KMS-11 (cell line): ENCODE measurements around the gene METTL24.

Experiments
- H2AFZ ChIP-seq: fragments of 200-600 bp; sonication (generic); 2 replicates; pipeline ENCODE4 v1.6.1; 2016; ENCODE audit warnings: antibody characterized with exemption, mixed run types, low read depth
- H3K27ac ChIP-seq: fragments of 200-600 bp; sonication (generic); 2 replicates; pipeline ENCODE4 v1.6.1; 2016; ENCODE audit warnings: mild to moderate bottlenecking, mixed run types
- H3K27me3 ChIP-seq: fragments of 200-600 bp; sonication (generic); 2 replicates; pipeline ENCODE4 v1.6.1; 2017; ENCODE audit warnings: mild to moderate bottlenecking, low read depth, mixed run types, moderate library complexity; ENCODE audit not compliant: insufficient read depth
- H3K36me3 ChIP-seq: fragments of 200-600 bp; sonication (generic); 2 replicates; pipeline ENCODE4 v1.6.1; 2017; ENCODE audit warnings: mild to moderate bottlenecking, mixed run types; ENCODE audit not compliant: insufficient read depth
- H3K4me1 ChIP-seq: fragments of 200-600 bp; sonication (generic); 2 replicates; pipeline ENCODE4 v1.6.1; 2016; ENCODE audit warnings: mild to moderate bottlenecking, low read depth, mixed run types; ENCODE audit not compliant: poor library complexity, severe bottlenecking
- H3K4me2 ChIP-seq: fragments of 200-600 bp; sonication (generic); 2 replicates; pipeline ENCODE4 v1.7.0; 2016; ENCODE audit warnings: mild to moderate bottlenecking, mixed run types
- H3K4me3 ChIP-seq: fragments of 200-600 bp; sonication (generic); IDR thresholded peaks from 2 replicates; pipeline ENCODE4 v1.6.1; 2017; ENCODE audit warnings: low read depth, low read length, mixed read lengths; ENCODE audit not compliant: insufficient read depth
- H3K79me2 ChIP-seq: fragments of 200-600 bp; sonication (generic); 2 replicates; pipeline ENCODE4 v1.6.1; 2016; ENCODE audit warnings: low read depth, mixed run types; ENCODE audit not compliant: insufficient read depth
- H3K9ac ChIP-seq: fragments of 200-600 bp; sonication (generic); 2 replicates; pipeline ENCODE4 v1.6.1; 2016; ENCODE audit warnings: mild to moderate bottlenecking, mixed run types
- H4K20me1 ChIP-seq: fragments of 200-600 bp; sonication (generic); 2 replicates; pipeline ENCODE4 v1.6.1; 2016; ENCODE audit warnings: mild to moderate bottlenecking, mixed run types; ENCODE audit not compliant: insufficient read depth
- CTCF ChIP-seq: fragments of 200-600 bp; sonication (generic); conservative IDR thresholded peaks from 2 replicates; pipeline ENCODE4 v1.6.1; 2017; ENCODE audit warnings: low read depth, mild to moderate bottlenecking, antibody characterized with exemption, low read length, moderate library complexity, mixed read lengths

METTL24 gene

GRCh38 chr6:110334423-110335180, 23.5 kb downstream of the METTL24 start:
- no peak overlapping the region for H3K9ac ChIP-seq
- H3K4me1 ChIP-seq = no peaks in the 10 kb centered on the region
- no peak overlapping the region for H3K4me3 ChIP-seq
- H3K36me3 ChIP-seq = no peaks in the 10 kb centered on the region
- no peak overlapping the region for H3K4me2 ChIP-seq
- no peak overlapping the region for H3K27ac ChIP-seq
- H3K27me3 ChIP-seq = no peaks in the 10 kb centered on the region
- TF ChIP-seq CTCF = no peak
- H4K20me1 ChIP-seq = no peaks in the 10 kb centered on the region
- H3K79me2 ChIP-seq = no peaks in the 10 kb centered on the region
- H2AFZ ChIP-seq = no peak overlapping the region

- Histone ChIP-seq H3K4me1 (no peaks in the 10 kb centered on the region), H4K20me1 (no peaks in the 10 kb centered on the region), H3K36me3 (no peaks in the 10 kb centered on the region), H3K79me2 (no peaks in the 10 kb centered on the region), H3K9ac (no peak overlapping the region), H3K27me3 (no peaks in the 10 kb centered on the region), H3K4me3 (no peak overlapping the region), H3K4me2 (no peak overlapping the region), H2AFZ (no peak overlapping the region), H3K27ac (no peak overlapping the region)
- no peak for TF ChIP-seq CTCF
Measured at GRCh38 chr6:110332281-110332680, 25.9 kb downstream of the METTL24 start.

- no peak overlapping the region for H3K4me3 ChIP-seq
- H3K4me2 ChIP-seq = no peak overlapping the region
- no peak overlapping the region for H2AFZ ChIP-seq
- TF ChIP-seq CTCF = no peak
- H3K79me2 ChIP-seq = no peaks in the 10 kb centered on the region
- no peaks in the 10 kb centered on the region for H4K20me1 ChIP-seq
- H3K27me3 ChIP-seq = no peaks in the 10 kb centered on the region
- H3K9ac ChIP-seq = no peak overlapping the region
- no peaks in the 10 kb centered on the region for H3K4me1 ChIP-seq
- no peak overlapping the region for H3K27ac ChIP-seq
- H3K36me3 ChIP-seq = no peaks in the 10 kb centered on the region
Measured at GRCh38 chr6:110331816-110332215, 26.3 kb downstream of the METTL24 start.

GRCh38 chr6:110331390-110331789, 26.8 kb downstream of the METTL24 start:
- H3K36me3 ChIP-seq = no peaks in the 10 kb centered on the region
- H3K4me3 ChIP-seq = no peak overlapping the region
- no peaks in the 10 kb centered on the region for H3K4me1 ChIP-seq
- H2AFZ ChIP-seq = no peak overlapping the region
- no peak overlapping the region for H3K9ac ChIP-seq
- H3K27me3 ChIP-seq = no peaks in the 10 kb centered on the region
- H4K20me1 ChIP-seq = no peaks in the 10 kb centered on the region
- no peaks in the 10 kb centered on the region for H3K79me2 ChIP-seq
- H3K4me2 ChIP-seq = no peak overlapping the region
- H3K27ac ChIP-seq = no peak overlapping the region
- no peak for TF ChIP-seq CTCF
